ENCODE results near the gene KRTCAP2.
A peak's percentile ranks its signal among the peaks of the same experiment; 100 is the strongest.
"Not testable (repeated sequence)": the region's sequence is repeated elsewhere in the genome, so short reads cannot be mapped to it uniquely, and the experiment has no call there.

The KRTCAP2 gene

DNA sequence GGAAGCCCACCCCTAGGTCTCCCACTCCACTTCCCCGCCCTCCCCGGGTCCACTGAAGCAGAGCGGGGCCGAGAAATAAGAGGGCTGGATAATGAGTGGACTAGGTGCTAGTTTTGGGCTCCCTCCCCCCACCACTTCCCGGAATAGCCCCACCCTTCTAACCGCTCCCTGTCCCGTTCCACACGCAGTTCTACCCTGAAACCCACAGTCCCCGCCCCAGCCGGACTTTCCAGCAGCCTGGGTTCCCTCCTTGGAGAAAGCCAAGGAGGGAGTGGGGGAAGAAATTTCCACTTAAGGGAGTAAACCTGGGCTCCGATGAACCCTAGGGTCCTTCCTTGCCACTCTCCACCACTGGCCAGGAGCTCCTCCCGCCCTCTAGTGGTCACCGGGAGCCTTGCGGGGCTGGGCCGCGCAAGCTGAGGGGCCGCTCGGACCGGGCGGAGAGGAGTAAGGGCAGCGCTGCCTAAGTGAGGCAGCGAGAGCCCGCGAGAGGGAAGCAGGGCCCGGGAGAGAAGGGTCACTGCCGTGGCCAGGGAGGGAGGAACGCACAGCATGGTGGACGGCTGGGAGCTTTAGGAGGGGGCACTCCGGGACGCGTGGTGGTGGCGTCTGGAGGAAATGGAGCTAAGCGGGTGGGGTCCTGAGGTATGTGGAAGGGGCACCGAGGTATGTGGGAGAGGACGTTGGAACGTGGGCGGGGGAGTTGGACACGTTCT is 20.3 kb upstream of the KRTCAP2 start:
- H2AFZ ChIP-seq: peak overlapping the region; percentile 66
- H3K4me1 ChIP-seq: no peaks in the 10 kb centered on the region
- no peaks in the 10 kb centered on the region for H3K9me3 ChIP-seq (ENCODE audit: control insufficient read depth, low read length)
- H3K4me2 ChIP-seq (ENCODE audit: low read length): peak overlapping the region; percentile 98
- H3K9ac ChIP-seq: no peak overlapping the region
- peak overlapping the region; percentile 70 for H3K4me3 ChIP-seq (ENCODE audit: low read depth, low read length)
- no peaks in the 10 kb centered on the region for H3K27me3 ChIP-seq (ENCODE audit: control insufficient read depth, insufficient read depth, low read length)
- no peaks in the 10 kb centered on the region for H3K36me3 ChIP-seq (ENCODE audit: control insufficient read depth, insufficient read depth, low read length)
- H3K27ac ChIP-seq: peak overlapping the region; percentile 53
- H3K79me2 ChIP-seq: no peaks in the 10 kb centered on the region
- TF ChIP-seq, protein P1, sequence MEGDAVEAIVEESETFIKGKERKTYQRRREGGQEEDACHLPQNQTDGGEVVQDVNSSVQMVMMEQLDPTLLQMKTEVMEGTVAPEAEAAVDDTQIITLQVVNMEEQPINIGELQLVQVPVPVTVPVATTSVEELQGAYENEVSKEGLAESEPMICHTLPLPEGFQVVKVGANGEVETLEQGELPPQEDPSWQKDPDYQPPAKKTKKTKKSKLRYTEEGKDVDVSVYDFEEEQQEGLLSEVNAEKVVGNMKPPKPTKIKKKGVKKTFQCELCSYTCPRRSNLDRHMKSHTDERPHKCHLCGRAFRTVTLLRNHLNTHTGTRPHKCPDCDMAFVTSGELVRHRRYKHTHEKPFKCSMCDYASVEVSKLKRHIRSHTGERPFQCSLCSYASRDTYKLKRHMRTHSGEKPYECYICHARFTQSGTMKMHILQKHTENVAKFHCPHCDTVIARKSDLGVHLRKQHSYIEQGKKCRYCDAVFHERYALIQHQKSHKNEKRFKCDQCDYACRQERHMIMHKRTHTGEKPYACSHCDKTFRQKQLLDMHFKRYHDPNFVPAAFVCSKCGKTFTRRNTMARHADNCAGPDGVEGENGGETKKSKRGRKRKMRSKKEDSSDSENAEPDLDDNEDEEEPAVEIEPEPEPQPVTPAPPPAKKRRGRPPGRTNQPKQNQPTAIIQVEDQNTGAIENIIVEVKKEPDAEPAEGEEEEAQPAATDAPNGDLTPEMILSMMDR (IDR thresholded peaks at IDR 0.05): peak; percentile 95

DNA sequence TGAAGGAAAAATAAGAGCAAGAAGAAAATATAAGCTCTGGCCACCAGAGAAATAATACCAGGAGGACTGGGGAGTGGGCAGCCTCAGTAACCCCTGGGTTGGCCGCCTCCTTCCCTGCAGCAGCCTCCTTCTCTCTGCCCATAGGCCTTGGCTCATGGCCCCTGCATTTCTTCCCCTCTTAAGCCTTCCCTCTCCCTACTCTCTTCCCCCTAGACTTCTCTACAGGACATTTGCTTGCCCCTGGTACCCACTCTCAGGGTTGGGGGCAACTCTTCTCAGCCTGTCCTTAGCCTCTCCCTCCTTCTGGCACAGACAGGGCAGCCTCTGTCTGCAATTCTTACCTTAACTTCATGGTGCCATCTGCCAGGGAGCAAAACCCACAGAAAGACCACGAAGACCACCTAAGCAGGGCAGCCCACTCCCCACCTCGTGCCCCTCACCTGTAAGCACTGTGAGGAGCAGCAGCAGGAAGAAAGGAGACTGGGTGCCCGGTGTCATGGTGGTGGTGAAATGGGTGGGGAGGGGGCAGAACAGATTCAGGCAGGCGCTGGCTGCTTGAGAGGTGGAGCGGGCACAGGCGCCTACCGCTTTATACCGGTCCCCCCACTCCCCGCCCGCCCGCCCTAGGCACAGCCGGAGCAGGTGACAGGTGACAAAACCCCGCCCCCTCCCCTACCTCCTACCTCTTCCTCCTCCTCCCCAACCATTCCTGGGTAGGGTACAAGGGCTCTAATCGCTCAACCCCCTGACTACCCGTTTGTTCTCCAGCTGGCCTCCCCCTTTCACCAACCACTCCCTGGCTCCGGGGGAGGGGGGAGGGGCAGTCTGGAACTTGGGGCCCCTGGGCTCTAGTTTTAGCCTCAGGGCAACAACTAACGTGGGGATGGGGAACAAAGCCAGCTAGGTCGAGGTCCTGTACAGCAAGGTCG is 19.5 kb upstream of the KRTCAP2 start:
- Histone ChIP-seq H3K27ac (peak overlapping the region; percentile 53), H3K36me3 (ENCODE audit: control insufficient read depth, insufficient read depth, low read length) (no peaks in the 10 kb centered on the region), H3K4me1 (no peaks in the 10 kb centered on the region), H2AFZ (peak overlapping the region; percentile 66), H3K4me2 (ENCODE audit: low read length) (peak overlapping the region; percentile 98), H3K9me3 (ENCODE audit: control insufficient read depth, low read length) (no peaks in the 10 kb centered on the region), H3K79me2 (no peaks in the 10 kb centered on the region), H3K4me3 (ENCODE audit: low read depth, low read length) (peak overlapping the region; percentile 70), H3K27me3 (ENCODE audit: control insufficient read depth, insufficient read depth, low read length) (no peaks in the 10 kb centered on the region), H3K9ac (no peak overlapping the region)
- TF ChIP-seq, protein P1 (IDR thresholded peaks at IDR 0.05): no peak

DNA sequence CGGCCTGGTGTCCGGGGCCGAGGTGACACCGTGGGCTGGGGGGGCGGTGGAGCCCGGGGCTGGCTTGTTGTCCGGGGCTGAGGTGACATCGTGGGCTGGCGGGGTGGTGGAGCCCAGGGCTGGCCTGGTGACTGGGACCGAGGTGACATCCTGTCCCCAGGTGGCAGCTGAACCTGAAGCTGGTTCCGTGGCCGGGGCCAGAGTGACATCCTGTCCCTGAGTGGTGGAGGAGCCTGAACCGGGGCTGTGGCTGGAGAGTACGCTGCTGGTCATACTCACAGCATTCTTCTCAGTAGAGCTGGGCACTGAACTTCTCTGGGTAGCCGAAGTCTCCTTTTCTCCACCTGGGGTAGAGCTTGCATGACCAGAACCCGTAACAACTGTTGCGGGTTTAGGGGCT is 18.8 kb upstream of the KRTCAP2 start:
- Histone ChIP-seq H3K4me3 (ENCODE audit: low read depth, low read length) (no peak overlapping the region), H3K27ac (no peak overlapping the region), H3K4me2 (ENCODE audit: low read length) (no peak overlapping the region), H3K27me3 (ENCODE audit: control insufficient read depth, insufficient read depth, low read length) (no peaks in the 10 kb centered on the region), H2AFZ (no peak overlapping the region), H3K9ac (no peak overlapping the region), H3K4me1 (no peaks in the 10 kb centered on the region), H3K79me2 (no peaks in the 10 kb centered on the region), H3K36me3 (ENCODE audit: control insufficient read depth, insufficient read depth, low read length) (no peaks in the 10 kb centered on the region), H3K9me3 (ENCODE audit: control insufficient read depth, low read length) (no peaks in the 10 kb centered on the region)
- TF ChIP-seq, protein P1 (IDR thresholded peaks at IDR 0.05): no peak

DNA sequence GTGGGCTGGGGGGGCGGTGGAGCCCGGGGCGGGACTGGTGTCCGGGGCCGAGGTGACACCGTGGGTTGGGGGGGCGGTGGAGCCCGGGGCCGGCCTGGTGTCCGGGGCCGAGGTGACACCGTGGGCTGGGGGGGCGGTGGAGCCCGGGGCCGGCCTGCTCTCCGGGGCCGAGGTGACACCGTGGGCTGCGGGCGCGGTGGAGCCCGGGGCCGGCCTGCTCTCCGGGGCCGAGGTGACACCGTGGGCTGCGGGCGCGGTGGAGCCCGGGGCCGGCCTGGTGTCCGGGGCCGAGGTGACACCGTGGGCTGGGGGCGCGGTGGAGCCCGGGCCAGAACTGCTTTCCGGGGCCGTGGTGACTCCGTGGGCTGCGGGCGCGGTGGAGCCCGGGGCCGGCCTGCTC is 16.8 kb upstream of the KRTCAP2 start:
- H3K4me3 ChIP-seq (ENCODE audit: low read depth, low read length); H3K9ac ChIP-seq; H3K27me3 ChIP-seq (ENCODE audit: control insufficient read depth, insufficient read depth, low read length); H3K4me1 ChIP-seq; H3K27ac ChIP-seq; H2AFZ ChIP-seq; H3K4me2 ChIP-seq (ENCODE audit: low read length); H3K36me3 ChIP-seq (ENCODE audit: control insufficient read depth, insufficient read depth, low read length); H3K9me3 ChIP-seq (ENCODE audit: control insufficient read depth, low read length); H3K79me2 ChIP-seq: not testable (repeated sequence)

DNA sequence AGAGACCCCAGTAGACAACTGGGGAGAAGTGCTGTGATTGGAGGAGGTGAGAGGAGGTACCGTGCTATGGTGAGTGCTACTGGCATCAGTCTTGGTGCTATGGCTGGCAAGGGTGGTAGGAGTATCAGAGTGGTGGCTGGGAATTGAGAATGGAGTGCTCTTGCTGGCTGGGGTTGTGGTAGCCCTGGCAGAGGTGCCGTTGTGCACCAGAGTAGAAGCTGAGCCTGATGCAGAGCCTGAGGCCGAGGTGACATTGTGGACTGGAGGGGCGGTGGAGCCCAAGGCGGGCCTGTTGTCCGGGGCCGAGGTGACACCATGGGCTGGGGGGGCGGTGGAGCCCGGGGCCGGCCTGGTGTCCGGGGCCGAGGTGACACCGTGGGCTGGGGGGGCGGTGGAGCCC is 15.2 kb upstream of the KRTCAP2 start:
- no peak overlapping the region for H2AFZ ChIP-seq
- no peaks in the 10 kb centered on the region for H3K4me1 ChIP-seq
- no peaks in the 10 kb centered on the region for H3K36me3 ChIP-seq (ENCODE audit: control insufficient read depth, insufficient read depth, low read length)
- H3K79me2 ChIP-seq: no peaks in the 10 kb centered on the region
- no peak overlapping the region for H3K9ac ChIP-seq
- TF ChIP-seq, protein P1 (IDR thresholded peaks at IDR 0.05): no peak
- H3K27me3 ChIP-seq (ENCODE audit: control insufficient read depth, insufficient read depth, low read length): no peaks in the 10 kb centered on the region
- H3K9me3 ChIP-seq (ENCODE audit: control insufficient read depth, low read length): no peaks in the 10 kb centered on the region
- no peak overlapping the region for H3K4me2 ChIP-seq (ENCODE audit: low read length)
- H3K4me3 ChIP-seq (ENCODE audit: low read depth, low read length): no peak overlapping the region
- H3K27ac ChIP-seq: no peak overlapping the region

All from parathyroid adenoma (tissue), 2 donors.